Parathyroid adenoma (tissue), 2 donors: ENCODE data around the gene CACYBP.

Experiments used
- H2AFZ ChIP-seq: fragments of 300-600 bp; sonication (generic); one replicate; pipeline ENCODE4 v1.7.0; 2017; ENCODE audit warnings: antibody characterized with exemption, mild to moderate bottlenecking
- H3K27ac ChIP-seq: fragments of 300-600 bp; sonication (generic); one replicate; pipeline ENCODE4 v1.7.0; 2017
- H3K27me3 ChIP-seq: fragments of 300-600 bp; sonication (generic); one replicate; pipeline ENCODE4 v1.7.0; 2017; ENCODE audit warnings: low read length; ENCODE audit not compliant: control insufficient read depth, insufficient read depth
- H3K36me3 ChIP-seq: fragments of 300-600 bp; sonication (generic); one replicate; pipeline ENCODE4 v1.7.0; 2017; ENCODE audit warnings: low read length; ENCODE audit not compliant: control insufficient read depth, insufficient read depth
- H3K4me1 ChIP-seq: fragments of 300-600 bp; sonication (generic); one replicate; pipeline ENCODE4 v1.7.0; 2017; ENCODE audit warnings: control low read depth
- H3K4me2 ChIP-seq: fragments of 300-600 bp; sonication (generic); one replicate; pipeline ENCODE4 v1.7.0; 2017; ENCODE audit warnings: low read length
- H3K4me3 ChIP-seq: fragments of 300-600 bp; sonication (generic); one replicate; pipeline ENCODE4 v1.7.0; 2017; ENCODE audit warnings: low read depth, low read length
- H3K79me2 ChIP-seq: fragments of 300-600 bp; sonication (generic); one replicate; pipeline ENCODE4 v1.7.0; 2017; ENCODE audit warnings: control low read depth
- H3K9ac ChIP-seq: fragments of 300-600 bp; sonication (generic); one replicate; pipeline ENCODE4 v1.7.0; 2017; ENCODE audit warnings: mild to moderate bottlenecking
- H3K9me3 ChIP-seq: fragments of 300-600 bp; sonication (generic); one replicate; pipeline ENCODE4 v1.7.0; 2017; ENCODE audit warnings: low read length; ENCODE audit not compliant: control insufficient read depth
- TF ChIP-seq, protein P1 (sequence below): fragments of 300-600 bp; sonication (generic); IDR thresholded peaks from one replicate; pipeline ENCODE4 v1.7.0; 2017; ENCODE audit warnings: antibody characterized with exemption, mild to moderate bottlenecking
- donor health status: primary hyperparathyroidism.

The CACYBP gene

DNA sequence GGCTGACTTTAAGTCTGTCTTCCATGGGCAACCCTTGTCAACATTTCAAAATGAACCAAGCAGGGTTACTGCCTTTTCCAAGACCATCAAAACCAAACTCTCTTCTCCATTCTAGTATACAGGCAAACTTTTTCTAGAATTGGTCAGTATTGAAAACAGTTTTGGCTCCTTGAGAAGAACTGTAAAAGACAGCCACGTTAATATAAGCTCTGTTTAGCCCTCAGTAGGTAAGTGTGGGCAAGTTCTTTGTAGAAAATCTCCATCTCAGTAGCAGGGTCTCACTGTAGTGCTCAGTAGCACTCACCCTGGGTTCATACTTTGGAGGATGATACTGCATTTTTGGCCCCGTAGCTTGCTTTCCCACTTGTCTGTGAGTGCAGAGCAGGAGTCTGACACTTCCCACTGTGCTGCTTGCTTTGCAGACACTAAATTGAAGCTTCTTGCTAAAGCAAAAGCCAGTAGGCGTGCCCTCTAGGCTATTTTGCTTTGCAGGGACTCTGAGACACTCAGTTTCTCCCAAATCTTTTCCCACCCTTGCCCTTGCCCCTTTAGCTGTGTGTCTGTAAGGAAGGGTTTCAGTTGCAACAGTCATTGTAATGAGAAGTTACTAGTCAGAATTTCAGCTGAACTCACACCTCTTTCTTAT is 34.3 kb upstream of the CACYBP start:
- peak overlapping the region; percentile 76 for H2AFZ ChIP-seq
- no peaks in the 10 kb centered on the region for H3K36me3 ChIP-seq
- H3K4me1 ChIP-seq: peaks cover 19% of the 10 kb centered on the region
- peak overlapping the region; percentile 19 for H3K4me2 ChIP-seq
- TF ChIP-seq, protein P1, sequence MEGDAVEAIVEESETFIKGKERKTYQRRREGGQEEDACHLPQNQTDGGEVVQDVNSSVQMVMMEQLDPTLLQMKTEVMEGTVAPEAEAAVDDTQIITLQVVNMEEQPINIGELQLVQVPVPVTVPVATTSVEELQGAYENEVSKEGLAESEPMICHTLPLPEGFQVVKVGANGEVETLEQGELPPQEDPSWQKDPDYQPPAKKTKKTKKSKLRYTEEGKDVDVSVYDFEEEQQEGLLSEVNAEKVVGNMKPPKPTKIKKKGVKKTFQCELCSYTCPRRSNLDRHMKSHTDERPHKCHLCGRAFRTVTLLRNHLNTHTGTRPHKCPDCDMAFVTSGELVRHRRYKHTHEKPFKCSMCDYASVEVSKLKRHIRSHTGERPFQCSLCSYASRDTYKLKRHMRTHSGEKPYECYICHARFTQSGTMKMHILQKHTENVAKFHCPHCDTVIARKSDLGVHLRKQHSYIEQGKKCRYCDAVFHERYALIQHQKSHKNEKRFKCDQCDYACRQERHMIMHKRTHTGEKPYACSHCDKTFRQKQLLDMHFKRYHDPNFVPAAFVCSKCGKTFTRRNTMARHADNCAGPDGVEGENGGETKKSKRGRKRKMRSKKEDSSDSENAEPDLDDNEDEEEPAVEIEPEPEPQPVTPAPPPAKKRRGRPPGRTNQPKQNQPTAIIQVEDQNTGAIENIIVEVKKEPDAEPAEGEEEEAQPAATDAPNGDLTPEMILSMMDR: no peak
- H3K9me3 ChIP-seq: no peaks in the 10 kb centered on the region
- H3K27me3 ChIP-seq: no peaks in the 10 kb centered on the region
- H3K4me3 ChIP-seq: no peak overlapping the region
- H3K27ac ChIP-seq: peak overlapping the region; percentile 76
- no peaks in the 10 kb centered on the region for H3K79me2 ChIP-seq
- no peak overlapping the region for H3K9ac ChIP-seq

DNA sequence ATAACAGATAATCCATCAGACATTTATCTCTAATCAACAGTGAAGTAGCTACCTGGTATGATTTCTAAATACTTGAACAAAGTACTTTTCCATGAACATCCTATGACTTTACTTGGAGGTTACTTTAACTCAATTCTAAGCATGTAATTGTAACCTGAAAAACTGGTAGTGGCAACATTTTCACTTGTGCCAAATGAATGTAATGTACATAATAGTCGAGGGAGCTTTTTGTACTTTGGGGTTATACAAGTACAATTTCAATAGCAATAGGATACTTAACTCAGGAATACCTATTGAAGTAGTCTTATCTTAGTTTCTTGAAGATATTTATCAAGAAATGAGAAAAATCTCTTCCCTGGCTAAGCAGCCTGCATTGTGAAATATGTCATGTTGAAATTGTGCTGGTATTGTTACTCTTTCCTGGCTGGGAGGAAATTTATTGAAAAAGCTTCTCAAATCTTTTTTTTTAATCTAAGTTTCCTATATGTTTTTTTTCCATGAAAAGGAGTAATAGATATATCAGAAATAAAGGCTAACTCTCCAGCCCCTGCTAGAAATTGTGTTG is 33.7 kb upstream of the CACYBP start:
- H3K4me2 ChIP-seq: peak overlapping the region; percentile 19
- H3K36me3 ChIP-seq: no peaks in the 10 kb centered on the region
- no peaks in the 10 kb centered on the region for H3K79me2 ChIP-seq
- H3K9ac ChIP-seq: no peak overlapping the region
- no peak overlapping the region for H3K4me3 ChIP-seq
- peaks cover 19% of the 10 kb centered on the region for H3K4me1 ChIP-seq
- TF ChIP-seq, protein P1: no peak
- no peaks in the 10 kb centered on the region for H3K9me3 ChIP-seq
- peak overlapping the region; percentile 76 for H3K27ac ChIP-seq
- no peak overlapping the region for H2AFZ ChIP-seq
- no peaks in the 10 kb centered on the region for H3K27me3 ChIP-seq

- no peaks in the 10 kb centered on the region for H3K9me3 ChIP-seq
- no peaks in the 10 kb centered on the region for H3K27me3 ChIP-seq
- H3K4me1 ChIP-seq: peaks cover 22% of the 10 kb centered on the region
- H3K27ac ChIP-seq: peak overlapping the region; percentile 2
- no peaks in the 10 kb centered on the region for H3K36me3 ChIP-seq
- no peak overlapping the region for H3K9ac ChIP-seq
- no peak overlapping the region for H3K4me3 ChIP-seq
- H2AFZ ChIP-seq: peak overlapping the region; percentile 42
- H3K4me2 ChIP-seq: no peak overlapping the region
- TF ChIP-seq, protein P1: no peak
- no peaks in the 10 kb centered on the region for H3K79me2 ChIP-seq
Observed at GRCh38 chr1:174967845-174968705, 31.7 kb upstream of the CACYBP start.

DNA sequence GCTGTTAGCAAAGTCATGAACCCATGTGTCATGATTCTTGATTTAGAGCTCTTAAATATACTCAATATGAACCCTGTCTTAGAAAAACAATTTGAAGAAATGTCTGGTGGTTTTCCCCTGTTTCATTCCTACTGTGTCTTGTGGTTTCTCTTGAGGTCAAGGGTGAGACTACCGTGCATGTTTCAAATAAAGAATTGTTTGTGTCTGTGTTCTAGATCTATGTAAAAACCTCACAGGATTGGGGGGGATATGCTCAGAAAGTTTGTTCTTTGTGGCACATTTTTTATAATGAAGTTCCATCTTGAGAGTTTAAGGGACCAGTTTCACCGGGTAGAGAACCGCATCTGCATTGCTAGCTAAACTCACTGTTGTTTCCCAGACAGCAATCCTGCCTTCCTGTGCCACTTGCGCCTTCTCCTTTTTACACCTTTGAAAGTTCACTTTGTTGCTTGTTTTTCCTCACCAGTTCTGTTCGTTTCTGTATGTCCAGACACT is 30.9 kb upstream of the CACYBP start:
- Histone ChIP-seq H3K36me3 (no peaks in the 10 kb centered on the region), H3K4me2 (no peak overlapping the region), H3K9ac (no peak overlapping the region), H3K27me3 (no peaks in the 10 kb centered on the region), H3K27ac (peak overlapping the region; percentile 36), H3K4me3 (no peak overlapping the region), H3K4me1 (peaks cover 23% of the 10 kb centered on the region), H3K79me2 (no peaks in the 10 kb centered on the region), H2AFZ (peak overlapping the region; percentile 22), H3K9me3 (no peaks in the 10 kb centered on the region)
- TF ChIP-seq, protein P1: no peak
